IMR-90 (cell line): ENCODE results near the gene PRICKLE2. TPM values are rescaled to one million over a fixed set of nuclear protein-coding genes. Genes with fewer than 3 reads are reported as not detected.
A peak's percentile ranks its signal among the peaks of the same experiment; 100 is the strongest.

Source experiments
- ATAC-seq: fragments of 200-7000 bp; cut with Tn5 transposase; 2 replicates; pipeline ENCODE4 v1.9.1; 2020; ENCODE audit warnings: low read depth, mild to moderate bottlenecking, moderate library complexity
- BruUV-seq: library from RNA; stranded (reverse); fragments of 400-500 nt; replicated peaks from 2 replicates; lab custom pipeline; 2021; lab: Mats Ljungman, UMichigan
- CTCF ChIA-PET: fragments of 300-600 bp; formaldehyde crosslinking; extraction: SDS; loops from one replicate; lab custom pipeline; 2021; ENCODE audit warnings: antibody characterized with exemption; lab: Yijun Ruan, JAX
- POLR2A ChIA-PET: fragments of 300-600 bp; sonication (Branson Sonifier 250); formaldehyde crosslinking; loops from one replicate; lab custom pipeline; 2022; ENCODE audit warnings: antibody characterized with exemption; ENCODE audit not compliant: unreplicated experiment; lab: Charles Lee
- DNase-seq: peaks from one replicate; pipeline ENCODE4 v3.0.0; 2013
- H2AFZ ChIP-seq: replicated peaks from 2 replicates; pipeline ENCODE3; 2013; ENCODE audit warnings: low read length, mild to moderate bottlenecking; ENCODE audit not compliant: poor library complexity
- H2AK5ac ChIP-seq: 2 replicates; pipeline ENCODE4 v1.6.1; 2013; ENCODE audit warnings: low read depth, low read length, inconsistent platforms
- H2AK9ac ChIP-seq: replicated peaks from 2 replicates; pipeline ENCODE3; 2013; ENCODE audit warnings: mild to moderate bottlenecking, low read depth, low read length, moderate library complexity; ENCODE audit not compliant: poor library complexity
- H2BK120ac ChIP-seq: 2 replicates; pipeline ENCODE4 v1.6.1; 2013; ENCODE audit warnings: low read depth, low read length, inconsistent platforms
- H2BK15ac ChIP-seq: 3 replicates; pipeline ENCODE4 v1.6.1; 2013; ENCODE audit warnings: low read depth, low read length, inconsistent platforms
- H2BK20ac ChIP-seq: 2 replicates; pipeline ENCODE4 v1.6.1; 2013; ENCODE audit warnings: low read depth, mild to moderate bottlenecking, inconsistent platforms, low read length, moderate library complexity
- H2BK5ac ChIP-seq: 2 replicates; pipeline ENCODE4 v1.6.1; 2013; ENCODE audit warnings: mild to moderate bottlenecking, low read depth, low read length, inconsistent platforms; ENCODE audit not compliant: poor library complexity, severe bottlenecking
- H3K14ac ChIP-seq: replicated peaks from 2 replicates; pipeline ENCODE4 v1.6.1; 2013; ENCODE audit warnings: low read depth, low read length, inconsistent platforms
- H3K18ac ChIP-seq: 2 replicates; pipeline ENCODE4 v1.6.1; 2013; ENCODE audit warnings: low read depth, low read length, control low read depth
- H3K23ac ChIP-seq: 2 replicates; pipeline ENCODE4 v1.6.1; 2013; ENCODE audit warnings: low read depth, low read length, inconsistent platforms
- H3K27ac ChIP-seq: 2 replicates; pipeline ENCODE4 v1.5.1; 2013; ENCODE audit warnings: mild to moderate bottlenecking, control low read depth, low read length; ENCODE audit not compliant: insufficient read depth
- H3K27me3 ChIP-seq: 2 replicates; pipeline ENCODE4 v1.6.1; 2013; ENCODE audit warnings: low read length; ENCODE audit not compliant: control insufficient read depth, insufficient read depth
- H3K36me3 ChIP-seq: 2 replicates; pipeline ENCODE4 v1.6.1; 2013; ENCODE audit warnings: low read length, mixed read lengths; ENCODE audit not compliant: control insufficient read depth, insufficient read depth
- H3K4ac ChIP-seq: 2 replicates; pipeline ENCODE4 v1.6.1; 2013; ENCODE audit warnings: low read depth, low read length, inconsistent platforms
- H3K4me1 ChIP-seq: 2 replicates; pipeline ENCODE4 v1.6.1; 2013; ENCODE audit warnings: low read length, mixed read lengths; ENCODE audit not compliant: control insufficient read depth, insufficient read depth
- H3K4me2 ChIP-seq: 2 replicates; pipeline ENCODE4 v1.6.1; 2013; ENCODE audit warnings: low read depth, mild to moderate bottlenecking, control low read depth, low read length, moderate library complexity
- H3K4me3 ChIP-seq: 2 replicates; pipeline ENCODE4 v1.5.1; 2013; ENCODE audit warnings: low read depth, mild to moderate bottlenecking, control low read depth, low read length, moderate library complexity; ENCODE audit not compliant: insufficient read depth
- H3K56ac ChIP-seq: 2 replicates; pipeline ENCODE4 v1.6.1; 2013; ENCODE audit warnings: low read length, inconsistent platforms; ENCODE audit not compliant: insufficient read depth; ENCODE audit errors: extremely low read depth
- H3K79me1 ChIP-seq, 2 experiments: 2 replicates each; pipeline ENCODE4 v1.6.1; 2013; ENCODE audit warnings: low read length in 2 of 2, inconsistent platforms in 1 of 2, low read depth in 1 of 2
- H3K9ac ChIP-seq: 2 replicates; pipeline ENCODE4 v1.6.1; 2013; ENCODE audit warnings: low read depth, low read length, control low read depth
- H3K9me1 ChIP-seq: 2 replicates; pipeline ENCODE4 v1.6.1; 2013; ENCODE audit warnings: low read length, inconsistent platforms; ENCODE audit not compliant: insufficient read depth
- H3K9me3 ChIP-seq: 2 replicates; pipeline ENCODE4 v1.6.1; 2013; ENCODE audit warnings: low read length; ENCODE audit not compliant: control insufficient read depth, insufficient read depth
- H4K20me1 ChIP-seq: 2 replicates; pipeline ENCODE4 v1.6.1; 2013; ENCODE audit warnings: low read length, inconsistent platforms; ENCODE audit not compliant: insufficient read depth
- H4K5ac ChIP-seq: 2 replicates; pipeline ENCODE4 v1.6.1; 2013; ENCODE audit warnings: mild to moderate bottlenecking, low read depth, low read length, control low read depth
- H4K8ac ChIP-seq, 2 experiments: 2 replicates each; pipeline ENCODE4 v1.6.1; 2013; ENCODE audit warnings: low read depth in 2 of 2, low read length in 2 of 2, control low read depth in 1 of 2, inconsistent platforms in 1 of 2
- H4K91ac ChIP-seq: 2 replicates; pipeline ENCODE4 v1.6.1; 2013; ENCODE audit warnings: low read depth, low read length, inconsistent platforms; ENCODE audit not compliant: insufficient read depth
- POLR2A ChIP-seq: IDR thresholded peaks from 2 replicates; pipeline ENCODE4 v1.6.1; 2012; ENCODE audit warnings: mild to moderate bottlenecking, low read depth, low read length
- RAD21 ChIP-seq: IDR thresholded peaks from 2 replicates; pipeline ENCODE4 v1.6.1; 2012; ENCODE audit warnings: low read length, improper control_type of control experiment
- WGBS, 2 experiments: methylation state at CpG; one replicate each; pipeline versions ENCODE4 v1.1.5 to v1.1.7; 2013; ENCODE audit warnings: missing lambda C conversion rate in 2 of 2; ENCODE audit not compliant: insufficient read length in 1 of 2; ENCODE audit errors: extremely low coverage in 2 of 2; 5-methylcytosine and 5-hydroxymethylcytosine counted together
- dilution Hi-C: fragments of 300-500 bp; cut with HindIII; formaldehyde crosslinking; loops from one replicate; pipeline ENCODE4 v1.14.3; 2018; ENCODE audit warnings: low sequenced_read_pairs; ENCODE audit not compliant: unreplicated experiment
- in situ Hi-C: fragments of 300-500 bp; cut with MboI; formaldehyde crosslinking; loops from 3 replicates; pipeline ENCODE4 v1.14.3; 2019; ENCODE audit warnings: low sequenced_read_pairs, inconsistent platforms, mixed read lengths
- intact Hi-C: fragments of 100-400 bp; cut with micrococcal nuclease; formaldehyde crosslinking; loops from 2 replicates; pipeline ENCODE4 v1.10.0; 2022
- polyA plus RNA-seq, 3 experiments: library from polyadenylated mRNA; depleted of rRNA; stranded (reverse); fragments of >200 nt; gene quantifications; 2 replicates each; pipeline ENCODE4 v1.2.3, GENCODE V29; 2012; ENCODE audit warnings: low replicate concordance in 1 of 3
- total RNA-seq: library from RNA; depleted of rRNA; stranded (reverse); fragments of >200 nt; gene quantifications from 2 replicates; pipeline ENCODE4 v1.2.3, GENCODE V29; 2012

The PRICKLE2 gene
- total and polyA plus RNA-seq, 2 of the 4 experiments (the other 2 are of a cell fraction): 4.1 to 14.2 TPM

GRCh38 chr3:64163019-64163754, 62.1 kb downstream of the PRICKLE2 start:
- no peaks in the 10 kb centered on the region for H3K9me3 ChIP-seq
- peak overlapping the region; percentile 47 for H2BK5ac ChIP-seq
- BruUV-seq: no TSS peak
- ChIA-PET POLR2A (no interaction called here), CTCF (interaction anchor here (1.6 kb wide), 1 partner anchor 132 kb away, joined by 4 read pairs; no protein-coding TSS in a partner anchor)
- peak overlapping the region; percentile 63; the same call in 1 of the 2 replicates for H3K4ac ChIP-seq
- H3K4me1 ChIP-seq: peaks cover 12% of the 10 kb centered on the region
- intact Hi-C loops: loop anchor here (1.0 kb wide), 1 partner anchor 12 kb away; no protein-coding TSS in a partner anchor
- no peak overlapping the region for H2AFZ ChIP-seq
- peak overlapping the region; percentile 44; the same call in 1 of the 2 replicates for H3K23ac ChIP-seq
- no peak overlapping the region for H3K4me3 ChIP-seq
- H4K8ac ChIP-seq: peak overlapping the region in 1 of 2 experiments; percentile 33; a peak in 1 of 4 replicates
- peaks cover 29 to 65% of the 10 kb centered on the region in 2 experiments for H3K79me1 ChIP-seq
- H3K9me1 ChIP-seq: peaks cover 15% of the 10 kb centered on the region
- H4K20me1 ChIP-seq: 0 out of 2 replicates have a peak, but pooled peaks cover 4% of the 10 kb centered on the region
- H3K27ac ChIP-seq: peak overlapping the region; percentile 73
- H2AK5ac ChIP-seq: peak overlapping the region; percentile 54
- H3K9ac ChIP-seq: 0 out of 2 replicates have a peak overlapping the region, but pooled peaks have one; percentile 16
- dilution Hi-C loops: no loop called here
- 0 out of 2 replicates have a peak overlapping the region, but pooled peaks have one; percentile 37 for H4K5ac ChIP-seq
- TF ChIP-seq RAD21 (peak; percentile 16; the same call in 1 of the 2 replicates), POLR2A (no peak)
- ATAC-seq (no peak), DNase-seq (no peak)
- H2BK20ac ChIP-seq: peak overlapping the region; percentile 24; the same call in 1 of the 2 replicates
- no peak overlapping the region; the same call in 1 of the 2 replicates for H2BK120ac ChIP-seq
- no peak overlapping the region for H4K91ac ChIP-seq
- H3K4me2 ChIP-seq: peak overlapping the region; percentile 52; the same call in 1 of the 2 replicates
- peaks cover 33% of the 10 kb centered on the region for H3K36me3 ChIP-seq
- H2AK9ac ChIP-seq: peak overlapping the region; percentile 68
- peak overlapping the region; percentile 12; the same call in 1 of the 3 replicates for H2BK15ac ChIP-seq
- 79% methylated on average over 2 of the region's 8 CpGs; no CpG with 5 or more reads in 1 of the 2 experiments for WGBS, 2 experiments
- H3K27me3 ChIP-seq: no peaks in the 10 kb centered on the region
- H3K18ac ChIP-seq: peak overlapping the region; percentile 79
- in situ Hi-C loops: no loop called here
- H3K14ac ChIP-seq: peak overlapping the region; percentile 61
- no peak overlapping the region for H3K56ac ChIP-seq
